NCI-H2029 treated with DMSO at 0.1 percent for 48 hours (cell line): Measurements from ENCODE around the gene MPZL3.
"Not testable (repeated sequence)": the region's sequence is repeated elsewhere in the genome, so short reads cannot be mapped to it uniquely, and the experiment has no call there.

Experiments used
- DNase-seq: peaks from one replicate; lab custom pipeline; 2025; lab: John Stamatoyannopoulos, UW

MPZL3 gene

DNA sequence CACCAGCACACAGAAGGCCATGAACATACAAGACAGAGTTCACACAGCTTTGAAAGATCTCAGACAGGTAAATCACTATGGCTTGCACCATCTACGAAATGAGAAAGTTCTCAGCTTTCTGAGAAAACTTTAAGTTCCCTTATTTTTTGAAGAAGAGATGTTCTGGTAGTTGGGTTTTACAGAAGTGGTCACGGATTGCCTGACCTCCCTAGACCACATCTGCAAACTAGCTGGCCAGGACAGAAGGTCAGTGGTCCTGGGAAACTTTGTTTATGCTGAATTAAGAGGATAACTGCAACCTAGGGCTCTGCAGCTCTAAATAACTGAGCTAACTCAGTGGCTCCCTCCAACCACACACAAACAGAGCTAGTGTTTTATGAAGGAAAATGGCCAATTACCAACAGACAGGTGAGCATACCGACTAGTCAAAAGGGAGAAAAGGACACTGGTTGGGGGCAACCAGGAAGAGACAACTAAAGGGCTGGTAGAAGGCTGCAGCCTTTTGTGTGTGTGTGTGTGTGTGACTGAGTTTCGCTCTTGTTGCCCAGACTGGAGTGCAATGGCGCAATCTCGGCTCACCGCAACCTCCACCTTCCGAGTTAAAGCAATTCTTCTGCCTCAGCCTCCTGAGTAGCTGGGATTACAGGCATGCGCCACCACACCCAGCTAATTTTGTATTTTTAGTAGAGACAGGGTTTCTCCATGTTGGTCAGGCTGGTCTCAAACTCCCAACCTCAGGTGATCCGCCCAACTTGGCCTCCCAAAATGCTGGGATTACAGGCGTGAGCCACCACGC lies 67.2 kb downstream of the MPZL3 start:
- DNase-seq = no peak

- DNase-seq = not testable (repeated sequence)
Observed at GRCh38 chr11:118183691-118184090, 68.5 kb downstream of the MPZL3 start.

DNA sequence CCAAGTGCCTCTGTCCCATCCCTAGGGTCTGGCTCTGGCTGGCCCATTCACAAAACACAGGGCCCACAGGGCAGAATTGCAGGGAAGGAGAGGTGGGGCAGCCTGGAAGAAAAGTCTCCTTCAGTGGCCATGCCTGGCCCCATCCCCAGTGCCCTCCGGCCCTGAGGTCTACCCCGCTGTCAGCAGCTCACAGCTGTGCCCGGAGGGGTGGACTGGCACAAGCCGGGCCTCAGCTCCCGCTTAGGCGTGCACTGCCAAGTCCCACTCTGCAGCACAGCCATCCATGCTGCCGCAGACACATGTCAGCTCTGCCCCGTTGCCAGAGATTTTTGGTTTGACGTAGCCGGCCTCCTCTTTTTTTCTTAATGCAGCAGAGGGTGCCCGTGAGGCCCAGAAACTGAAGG lies 71.9 kb downstream of the MPZL3 start:
- DNase-seq = no peak

GRCh38 chr11:118176778-118177134 lies 75.4 kb downstream of the MPZL3 start:
- DNase-seq = no peak
